K562 (cell line): ENCODE measurements around the gene CADM2. TPM values are rescaled to one million over a fixed set of nuclear protein-coding genes. Genes with fewer than 3 reads are reported as not detected.
A peak's percentile ranks its signal among the peaks of the same experiment; 100 is the strongest.
"Not testable (repeated sequence)": the region's sequence is repeated elsewhere in the genome, so short reads cannot be mapped to it uniquely, and the experiment has no call there.

ENCODE experiments used
- ATAC-seq: fragments of 200-7000 bp; cut with Tn5 transposase; 3 replicates; pipeline ENCODE4 v1.9.1; 2020; ENCODE audit warnings: moderate library complexity
- BruUV-seq: library from RNA; stranded (reverse); fragments of 400-500 nt; replicated peaks from 2 replicates; lab custom pipeline; 2021; lab: Mats Ljungman, UMichigan
- CTCF ChIA-PET: fragments of 300-600 bp; formaldehyde crosslinking; extraction: SDS; loops from one replicate; lab custom pipeline; 2021; ENCODE audit warnings: low intra/inter-chr PET ratio; lab: Yijun Ruan, JAX
- POLR2A ChIA-PET: fragments of 300-600, 350-650 bp; sonication (Branson Sonifier 250); formaldehyde crosslinking; extraction: SDS; loops from one replicate; lab custom pipeline; 2021; ENCODE audit warnings: antibody characterized with exemption, inconsistent platforms; lab: Yijun Ruan, JAX
- DNase-seq, 4 experiments: peaks; one replicate each; pipeline versions ENCODE4 v3.0.0 to v3.0.0-alpha.2; 2011 to 2018; ENCODE audit warnings: low spot score in 3 of 4, mixed read lengths in 3 of 4; ENCODE audit errors: extremely low read depth in 1 of 4
- FAIRE-seq: peaks from 2 replicates; lab custom pipeline; 2011; peaks lifted over from hg19 to GRCh38; lab: Jason Lieb, UNC
- H2AFZ ChIP-seq: 2 replicates; pipeline ENCODE4 v1.6.0; 2011; ENCODE audit warnings: low read depth, low read length, control low read depth, inconsistent platforms
- H3K27ac ChIP-seq: fragments of 200-600 bp; 3 replicates; pipeline ENCODE4 v1.8.0; 2011; ENCODE audit warnings: low read depth, mild to moderate bottlenecking, control low read depth, inconsistent platforms, low read length, moderate library complexity, mixed read lengths; ENCODE audit errors: extremely low read depth
- H3K27me3 ChIP-seq, 2 experiments: fragments of 300-600 bp in 1 of 2; 2 replicates in 1 of 2; 3 replicates in 1 of 2; pipeline versions ENCODE4 v1.6.0 to v1.8.0; 2011; ENCODE audit warnings: inconsistent platforms in 2 of 2, low read length in 2 of 2, mild to moderate bottlenecking in 1 of 2, mixed read lengths in 1 of 2, moderate library complexity in 1 of 2; ENCODE audit not compliant: control insufficient read depth in 2 of 2, insufficient read depth in 2 of 2
- H3K36me3 ChIP-seq: fragments of 300-600 bp; 3 replicates; pipeline ENCODE4 v1.8.0; 2011; ENCODE audit warnings: mild to moderate bottlenecking, low read length, inconsistent platforms; ENCODE audit not compliant: control insufficient read depth, insufficient read depth
- H3K4me1 ChIP-seq, 2 experiments: fragments of 200-600 bp in 1 of 2; replicated peaks in 1 of 2; 2 replicates in 1 of 2; 3 replicates in 1 of 2; pipeline versions ENCODE4 v1.5.1 to v1.8.0; 2011; ENCODE audit warnings: inconsistent platforms in 2 of 2, low read length in 2 of 2, mild to moderate bottlenecking in 1 of 2, mixed read lengths in 1 of 2, moderate library complexity in 1 of 2; ENCODE audit not compliant: control insufficient read depth in 2 of 2, insufficient read depth in 2 of 2
- H3K4me2 ChIP-seq: 2 replicates; pipeline ENCODE4 v1.6.1; 2011; ENCODE audit warnings: low read length, control low read depth, inconsistent platforms, mixed read lengths; ENCODE audit not compliant: insufficient read depth
- H3K4me3 ChIP-seq: fragments of 200-600 bp; sonication (generic), shearing (Covaris generic); 2 replicates; pipeline ENCODE4 v1.5.1; 2016; ENCODE audit warnings: control low read depth, inconsistent platforms
- H3K79me2 ChIP-seq: fragments of 200-600 bp; 3 replicates; pipeline ENCODE4 v1.8.0; 2011; ENCODE audit warnings: low read length, inconsistent platforms; ENCODE audit not compliant: control insufficient read depth, insufficient read depth
- H3K9ac ChIP-seq, 2 experiments: 2 replicates each; pipeline versions ENCODE4 v1.6.0 to v1.6.1; 2011; ENCODE audit warnings: low read depth in 2 of 2, low read length in 2 of 2, control low read depth in 1 of 2, inconsistent platforms in 1 of 2, mild to moderate bottlenecking in 1 of 2, mixed read lengths in 1 of 2; ENCODE audit not compliant: insufficient read depth in 1 of 2
- H3K9me1 ChIP-seq: one replicate; pipeline ENCODE4 v1.6.0; 2011; ENCODE audit warnings: inconsistent platforms, mild to moderate bottlenecking, low read length, moderate library complexity; ENCODE audit not compliant: control insufficient read depth, insufficient read depth
- H3K9me3 ChIP-seq: replicated peaks from 2 replicates; pipeline ENCODE4 v1.5.1; 2011; ENCODE audit warnings: low read depth, low read length, inconsistent platforms; ENCODE audit not compliant: control insufficient read depth, insufficient read depth
- H4K20me1 ChIP-seq: replicated peaks from 2 replicates; pipeline ENCODE4 v1.6.1; 2011; ENCODE audit warnings: low read length, inconsistent platforms, mixed read lengths; ENCODE audit not compliant: control insufficient read depth, insufficient read depth
- BMI1 ChIP-seq: fragments of 150-350 bp; IDR thresholded peaks from 2 replicates; pipeline ENCODE4 v1.6.1; 2014; ENCODE audit warnings: low read length
- ELF4 ChIP-seq: fragments of 450-650 bp; formaldehyde crosslinking; IDR thresholded peaks from 2 replicates; pipeline ENCODE4 v1.4.0; 2022; ENCODE audit warnings: missing genetic modification characterization
- HIVEP1 ChIP-seq: fragments of 250-450 bp; sonication (Bioruptor Pico); IDR thresholded peaks from 2 replicates; pipeline ENCODE4 v1.4.0; 2020; ENCODE audit warnings: mild to moderate bottlenecking
- KAT8 ChIP-seq: fragments of 450-650 bp; IDR thresholded peaks from 2 replicates; pipeline ENCODE4 v1.6.1; 2016; ENCODE audit warnings: low read depth, mild to moderate bottlenecking
- MEF2D ChIP-seq: conservative IDR thresholded peaks from 2 replicates; pipeline ENCODE4 v1.6.1; 2016; ENCODE audit warnings: low read depth, missing genetic modification characterization, missing compliant biosample characterization
- RBM25 ChIP-seq: fragments of 200-400 bp; formaldehyde crosslinking; IDR thresholded peaks from 2 replicates; pipeline ENCODE4 v1.6.1; 2018; ENCODE audit warnings: low read length, low read depth, moderate library complexity; ENCODE audit not compliant: severe bottlenecking
- SLC30A9 ChIP-seq: fragments of 250-450 bp; sonication (Bioruptor Pico); IDR thresholded peaks from 2 replicates; pipeline ENCODE4 v1.8.0; 2022; ENCODE audit warnings: mild to moderate bottlenecking, moderate library complexity
- TSC22D4 ChIP-seq: fragments of 450-650 bp; IDR thresholded peaks from 2 replicates; pipeline ENCODE4 v1.6.1; 2016; ENCODE audit warnings: missing genetic modification characterization, missing biosample characterization, control low read depth
- XRCC4 ChIP-seq: IDR thresholded peaks from one replicate; pipeline ENCODE4 v1.6.1; 2011; ENCODE audit not compliant: insufficient read depth, insufficient read length; ENCODE audit errors: extremely low read depth
- ZNF134 ChIP-seq: fragments of 250-450 bp; sonication (Bioruptor Pico); conservative IDR thresholded peaks from 2 replicates; pipeline ENCODE4 v1.4.0; 2020
- ZNF165 ChIP-seq: fragments of 250-450 bp; sonication (Bioruptor Pico); IDR thresholded peaks from 2 replicates; pipeline ENCODE4 v1.4.0; 2020; ENCODE audit warnings: borderline replicate concordance
- ZNF830 ChIP-seq: fragments of 250-450 bp; sonication (Bioruptor Pico); IDR thresholded peaks from 2 replicates; pipeline ENCODE4 v1.5.0; 2021; ENCODE audit warnings: mild to moderate bottlenecking
- WGBS: fragments of 100-300 bp; shearing (Covaris generic); methylation state at CpG from one replicate; pipeline ENCODE4 v1.1.6; 2016; ENCODE audit warnings: low coverage, mixed read lengths; ENCODE audit not compliant: insufficient coverage; ENCODE audit errors: missing lambda C conversion rate; 5-methylcytosine and 5-hydroxymethylcytosine counted together
- in situ Hi-C: fragments of 300-500 bp; cut with MboI; formaldehyde crosslinking; loops from 4 replicates; pipeline ENCODE4 v1.15.0; 2018; ENCODE audit warnings: inconsistent platforms, mixed read lengths
- intact Hi-C: fragments of 100-400 bp; cut with micrococcal nuclease; formaldehyde crosslinking; loops from 2 replicates; pipeline ENCODE4 v1.14.2; 2022
- polyA plus RNA-seq, 8 experiments: library from polyadenylated mRNA; depleted of rRNA in 4 of 8; stranded (reverse) in 5 of 8; unstranded in 3 of 8; fragments of >200 nt; fragmentation: Nextera tagmentation in 2 of 8; fragmentation: Illumina TruSeq in 1 of 8; extraction: Ambion mirVana in 2 of 8; extraction: Trizol in 1 of 8; gene quantifications; 2 replicates each; pipeline versions ENCODE4 v1.2.1 to v1.2.3, GENCODE V29; 2011 to 2014; ENCODE audit warnings: inconsistent platforms in 1 of 8, missing spikeins in 1 of 8
- total RNA-seq, 7 experiments: library from RNA; depleted of rRNA in 6 of 7; stranded (reverse); fragments of >200 nt in 6 of 7; fragmentation: Illumina TruSeq in 2 of 7; extraction: Trizol in 2 of 7; gene quantifications; 2 replicates each; pipeline versions ENCODE4 v1.2.1 to v1.2.3, GENCODE V29; 2011 to 2021; ENCODE audit warnings: low replicate concordance in 1 of 7
- TF ChIP-seq, protein P1 (sequence below): fragments of 250-450 bp; sonication (Bioruptor Pico); IDR thresholded peaks from 2 replicates; pipeline ENCODE4 v1.8.0; 2022; ENCODE audit warnings: moderate library complexity, mild to moderate bottlenecking, inconsistent platforms

Gene CADM2
- total and polyA plus RNA-seq, 9 of the 15 experiments (the other 6 are each of a cell fraction or from before 2014, with no cell fraction given): 0.11 to 3.2 (median 0.95) TPM

DNA sequence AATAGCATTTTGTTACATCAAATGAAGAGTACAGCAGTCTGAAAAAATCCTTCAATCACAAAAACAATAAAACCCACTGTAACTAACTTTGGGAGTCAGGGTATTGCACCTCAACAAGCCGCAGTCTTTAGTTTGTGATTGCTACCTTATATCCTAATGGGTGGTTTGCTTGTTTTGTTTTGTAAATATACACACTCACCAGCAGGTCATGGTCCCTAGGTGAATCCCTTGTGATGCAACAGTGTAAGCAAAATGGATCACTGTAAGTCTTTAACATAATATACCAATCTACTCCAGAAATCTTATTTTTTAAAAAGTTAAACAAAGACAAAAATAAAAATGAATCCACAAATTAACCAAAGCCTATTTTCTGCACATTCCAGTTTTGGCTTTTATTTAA, 749.5 kb downstream of the CADM2 start:
- in situ Hi-C loops, H3K79me2 ChIP-seq: not testable (repeated sequence)

DNA sequence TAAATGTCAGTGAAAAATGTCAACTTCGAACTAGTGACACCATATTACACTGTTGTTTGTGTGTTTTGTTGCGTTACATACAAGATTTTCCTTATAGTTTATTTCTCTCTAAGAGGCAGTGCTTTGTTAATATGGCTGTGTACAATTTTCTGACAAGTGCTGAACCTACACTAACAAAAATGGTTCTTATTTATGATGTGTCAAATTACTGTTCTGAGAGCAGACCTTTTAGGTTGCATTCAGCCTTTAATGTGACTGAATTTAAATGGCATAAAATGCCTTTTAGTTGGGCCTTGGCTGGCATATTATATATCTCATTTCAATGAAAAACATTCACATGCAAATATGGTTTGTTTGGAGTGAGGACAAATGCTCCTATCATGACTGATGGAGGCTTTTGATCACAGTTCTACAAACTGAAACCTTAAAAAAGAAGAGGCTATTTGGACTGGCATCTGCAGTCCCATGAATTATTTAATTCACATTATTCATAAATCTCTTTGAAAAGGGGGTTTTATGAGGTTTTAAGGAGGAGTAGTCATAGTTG, 750.6 kb downstream of the CADM2 start:
- POLR2A ChIA-PET: interaction anchor here (0.7 kb wide), 1 partner anchor 396 kb away, joined by 3 read pairs; no protein-coding TSS in a partner anchor
- 0% methylated on average over 2 of the region's 2 CpGs for WGBS
- ATAC-seq: no peak
- no peaks in the 10 kb centered on the region; the same call in 1 of the 2 replicates for H3K9me3 ChIP-seq
- no peak overlapping the region for H3K9ac ChIP-seq
- no peaks in the 10 kb centered on the region for H3K79me2 ChIP-seq
- in situ Hi-C loops: no loop called here
- H3K27ac ChIP-seq: no peak overlapping the region
- H3K9me1 ChIP-seq: no peaks in the 10 kb centered on the region
- BruUV-seq: no TSS peak
- H3K4me2 ChIP-seq: no peak overlapping the region
- CTCF ChIA-PET: no interaction called here
- FAIRE-seq: no peak
- H3K36me3 ChIP-seq: no peaks in the 10 kb centered on the region
- H3K4me3 ChIP-seq: no peak overlapping the region
- intact Hi-C loops: no loop called here
- H3K27me3 ChIP-seq: no peaks in the 10 kb centered on the region
- TF ChIP-seq MEF2D (tag) (no peak), ZNF165 (CRISPR knock-in tag) (no peak), BMI1 (no peak), HIVEP1 (CRISPR knock-in tag) (no peak), ELF4 (CRISPR knock-in tag) (no peak), ZNF830 (CRISPR knock-in tag) (no peak), ZNF134 (no peak), SLC30A9 (CRISPR knock-in tag) (no peak), XRCC4 (no peak), KAT8 (no peak), RBM25 (no peak), TSC22D4 (no peak)
- TF ChIP-seq, protein P1, sequence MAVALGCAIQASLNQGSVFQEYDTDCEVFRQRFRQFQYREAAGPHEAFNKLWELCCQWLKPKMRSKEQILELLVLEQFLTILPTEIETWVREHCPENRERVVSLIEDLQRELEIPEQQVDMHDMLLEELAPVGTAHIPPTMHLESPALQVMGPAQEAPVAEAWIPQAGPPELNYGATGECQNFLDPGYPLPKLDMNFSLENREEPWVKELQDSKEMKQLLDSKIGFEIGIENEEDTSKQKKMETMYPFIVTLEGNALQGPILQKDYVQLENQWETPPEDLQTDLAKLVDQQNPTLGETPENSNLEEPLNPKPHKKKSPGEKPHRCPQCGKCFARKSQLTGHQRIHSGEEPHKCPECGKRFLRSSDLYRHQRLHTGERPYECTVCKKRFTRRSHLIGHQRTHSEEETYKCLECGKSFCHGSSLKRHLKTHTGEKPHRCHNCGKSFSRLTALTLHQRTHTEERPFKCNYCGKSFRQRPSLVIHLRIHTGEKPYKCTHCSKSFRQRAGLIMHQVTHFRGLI (CRISPR knock-in tag): no peak
- no peaks in the 10 kb centered on the region for H3K4me1 ChIP-seq
- H4K20me1 ChIP-seq: no peaks in the 10 kb centered on the region
- no peak for DNase-seq
- H2AFZ ChIP-seq: no peak overlapping the region

More for the DNA sequence above, 749.5 kb downstream of the CADM2 start:
- DNase-seq, H4K20me1 ChIP-seq, ATAC-seq, BruUV-seq, intact Hi-C loops, H3K27ac ChIP-seq, H3K4me1 ChIP-seq, H3K4me2 ChIP-seq, H3K36me3 ChIP-seq, H3K27me3 ChIP-seq, CTCF ChIA-PET, H3K9ac ChIP-seq, H2AFZ ChIP-seq, H3K9me3 ChIP-seq, H3K4me3 ChIP-seq, H3K9me1 ChIP-seq, POLR2A ChIA-PET: not testable (repeated sequence)
- WGBS: no CpG with 5 or more reads among the region's 1 CpG
- peak; percentile 19 for FAIRE-seq
